ENCODE results near the gene XXYLT1.

DNA sequence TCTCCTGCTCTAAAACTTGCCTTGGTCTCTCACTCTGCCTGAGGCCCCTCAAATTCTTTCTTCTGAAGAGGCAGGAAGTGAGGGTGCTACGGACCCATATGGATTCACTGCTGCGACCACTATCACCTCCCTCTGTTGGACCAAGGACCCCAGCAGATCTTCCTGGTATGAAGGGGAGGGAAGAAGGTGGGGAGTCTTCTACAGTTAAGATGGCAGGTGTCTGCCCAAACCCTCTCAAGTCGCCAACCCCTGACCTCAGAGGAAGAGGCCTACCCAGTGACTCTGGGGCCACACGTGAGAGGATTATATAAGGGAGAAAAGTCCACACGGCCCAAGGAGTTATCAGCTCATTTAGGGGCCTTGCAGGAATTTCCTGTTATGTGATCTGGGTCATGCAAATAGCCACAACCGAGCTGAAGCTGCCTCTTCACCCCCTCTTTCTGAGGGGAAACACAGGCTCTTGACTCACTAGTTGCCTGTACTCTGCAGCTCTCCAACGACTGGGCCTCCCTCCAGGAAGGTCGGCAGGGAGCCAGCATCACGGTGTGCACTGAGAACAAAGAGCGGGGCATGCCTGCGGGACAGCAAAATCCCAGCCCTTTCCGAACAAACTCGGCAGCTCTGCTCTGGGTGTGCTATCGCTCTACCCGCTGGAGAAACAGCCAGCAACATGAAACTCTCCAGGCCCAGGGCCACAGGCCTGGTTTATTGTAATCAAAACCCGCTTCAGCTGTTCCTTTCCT, 116.0 kb downstream of the XXYLT1 start:
- no peak for TF ChIP-seq NR2F6 (CRISPR knock-in tag; IDR thresholded peaks at IDR 0.05)
- TF ChIP-seq, protein P1, sequence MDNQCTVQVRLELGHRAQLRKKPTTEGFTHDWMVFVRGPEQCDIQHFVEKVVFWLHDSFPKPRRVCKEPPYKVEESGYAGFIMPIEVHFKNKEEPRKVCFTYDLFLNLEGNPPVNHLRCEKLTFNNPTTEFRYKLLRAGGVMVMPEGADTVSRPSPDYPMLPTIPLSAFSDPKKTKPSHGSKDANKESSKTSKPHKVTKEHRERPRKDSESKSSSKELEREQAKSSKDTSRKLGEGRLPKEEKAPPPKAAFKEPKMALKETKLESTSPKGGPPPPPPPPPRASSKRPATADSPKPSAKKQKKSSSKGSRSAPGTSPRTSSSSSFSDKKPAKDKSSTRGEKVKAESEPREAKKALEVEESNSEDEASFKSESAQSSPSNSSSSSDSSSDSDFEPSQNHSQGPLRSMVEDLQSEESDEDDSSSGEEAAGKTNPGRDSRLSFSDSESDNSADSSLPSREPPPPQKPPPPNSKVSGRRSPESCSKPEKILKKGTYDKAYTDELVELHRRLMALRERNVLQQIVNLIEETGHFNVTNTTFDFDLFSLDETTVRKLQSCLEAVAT (IDR thresholded peaks at IDR 0.05): no peak
- TF ChIP-seq, protein P2, sequence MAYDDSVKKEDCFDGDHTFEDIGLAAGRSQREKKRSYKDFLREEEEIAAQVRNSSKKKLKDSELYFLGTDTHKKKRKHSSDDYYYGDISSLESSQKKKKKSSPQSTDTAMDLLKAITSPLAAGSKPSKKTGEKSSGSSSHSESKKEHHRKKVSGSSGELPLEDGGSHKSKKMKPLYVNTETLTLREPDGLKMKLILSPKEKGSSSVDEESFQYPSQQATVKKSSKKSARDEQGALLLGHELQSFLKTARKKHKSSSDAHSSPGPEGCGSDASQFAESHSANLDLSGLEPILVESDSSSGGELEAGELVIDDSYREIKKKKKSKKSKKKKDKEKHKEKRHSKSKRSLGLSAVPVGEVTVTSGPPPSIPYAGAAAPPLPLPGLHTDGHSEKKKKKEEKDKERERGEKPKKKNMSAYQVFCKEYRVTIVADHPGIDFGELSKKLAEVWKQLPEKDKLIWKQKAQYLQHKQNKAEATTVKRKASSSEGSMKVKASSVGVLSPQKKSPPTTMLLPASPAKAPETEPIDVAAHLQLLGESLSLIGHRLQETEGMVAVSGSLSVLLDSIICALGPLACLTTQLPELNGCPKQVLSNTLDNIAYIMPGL (CRISPR knock-in tag; IDR thresholded peaks at IDR 0.05): no peak
- no peak for TF ChIP-seq ZNF232 (CRISPR knock-in tag; IDR thresholded peaks at IDR 0.05)

Data from K562 (cell line).